PC-9 (cell line): ENCODE data around the gene ZNF282. TPM values are rescaled to one million over a fixed set of nuclear protein-coding genes. Genes with fewer than 3 reads are reported as not detected.
A peak's percentile ranks its signal among the peaks of the same experiment; 100 is the strongest.

Source experiments
- BruUV-seq: library from RNA; stranded (reverse); fragments of 400-500 nt; replicated peaks from 2 replicates; lab custom pipeline; 2021; lab: Mats Ljungman, UMichigan
- CTCF ChIA-PET: fragments of 300-600 bp; sonication (Branson Sonifier 250); formaldehyde crosslinking; loops from one replicate; lab custom pipeline; 2022; ENCODE audit warnings: antibody characterized with exemption; lab: Charles Lee
- POLR2A ChIA-PET: fragments of 300-600 bp; sonication (Branson Sonifier 250); formaldehyde crosslinking; loops from one replicate; lab custom pipeline; 2022; ENCODE audit warnings: antibody characterized with exemption; ENCODE audit not compliant: unreplicated experiment; lab: Charles Lee
- DNase-seq, 2 experiments: peaks; one replicate each; pipeline versions ENCODE4 v3.0.0 to v3.0.0-alpha.2; 2015 to 2022; ENCODE audit warnings: mixed read lengths in 1 of 2
- H2AFZ ChIP-seq: fragments of 200-600 bp; sonication (generic); 2 replicates; pipeline ENCODE4 v1.8.1; 2017; ENCODE audit warnings: antibody characterized with exemption
- H3F3A ChIP-seq: fragments of 200-600 bp; sonication (generic); 2 replicates; pipeline ENCODE4 v1.8.1; 2017; ENCODE audit warnings: antibody characterized with exemption, mild to moderate bottlenecking, low read depth; ENCODE audit not compliant: insufficient read depth
- H3K27ac ChIP-seq: fragments of 200-600 bp; sonication (generic); 2 replicates; pipeline ENCODE4 v1.6.1; 2016; ENCODE audit warnings: mixed run types
- H3K27me3 ChIP-seq: fragments of 200-600 bp; sonication (generic); 2 replicates; pipeline ENCODE4 v1.6.1; 2016; ENCODE audit warnings: low read depth, mixed run types; ENCODE audit not compliant: insufficient read depth
- H3K36me3 ChIP-seq: fragments of 200-600 bp; sonication (generic); 2 replicates; pipeline ENCODE4 v1.6.1; 2016; ENCODE audit warnings: low read depth, mixed run types
- H3K4me1 ChIP-seq: fragments of 200-600 bp; sonication (generic); replicated peaks from 2 replicates; pipeline ENCODE4 v1.6.1; 2016; ENCODE audit warnings: mixed run types; ENCODE audit not compliant: insufficient read depth
- H3K4me2 ChIP-seq: fragments of 200-600 bp; sonication (generic); 2 replicates; pipeline ENCODE4 v1.6.1; 2017; ENCODE audit warnings: mixed run types
- H3K4me3 ChIP-seq: fragments of 200-600 bp; sonication (generic); 2 replicates; pipeline ENCODE4 v1.6.1; 2016; ENCODE audit warnings: mixed run types
- H3K79me2 ChIP-seq: fragments of 200-600 bp; sonication (generic); 2 replicates; pipeline ENCODE4 v1.6.1; 2017; ENCODE audit warnings: low read depth, mixed run types
- H3K9me2 ChIP-seq: fragments of 200-600 bp; sonication (generic); 2 replicates; pipeline ENCODE4 v1.8.1; 2017; ENCODE audit warnings: mild to moderate bottlenecking; ENCODE audit not compliant: insufficient read depth
- H3K9me3 ChIP-seq: fragments of 200-600 bp; sonication (generic); 2 replicates; pipeline ENCODE4 v1.8.1; 2016; ENCODE audit warnings: low read depth; ENCODE audit not compliant: insufficient read depth
- H4K20me1 ChIP-seq: fragments of 200-600 bp; sonication (generic); 2 replicates; pipeline ENCODE4 v1.8.1; 2017; ENCODE audit not compliant: insufficient read depth
- EZH2 ChIP-seq: fragments of 200-600 bp; sonication (generic); IDR thresholded peaks from 2 replicates; pipeline ENCODE4 v1.8.0; 2017; ENCODE audit warnings: antibody characterized with exemption, low read depth
- intact Hi-C: fragments of 100-400 bp; cut with micrococcal nuclease; formaldehyde crosslinking; loops from one replicate; pipeline ENCODE4 v1.10.0; 2022; ENCODE audit not compliant: unreplicated experiment
- total RNA-seq: library from RNA; stranded (reverse); gene quantifications from 2 replicates; pipeline ENCODE4 v1.2.3, GENCODE V29; 2021
- TF ChIP-seq, protein P1 (sequence below): fragments of 200-600 bp; sonication (generic); conservative IDR thresholded peaks from 2 replicates; pipeline ENCODE4 v1.6.1; 2017; ENCODE audit warnings: mixed run types, antibody characterized with exemption, mild to moderate bottlenecking, moderate library complexity

Gene ZNF282
- total RNA-seq, 1 experiment from 2014 or later, result 35.9 TPM

GRCh38 chr7:149194799-149195179 lies 557 bp upstream of the ZNF282 start:
- peak overlapping the region; percentile 85 for H3K4me2 ChIP-seq
- DNase-seq, result no peak
- ChIA-PET POLR2A (interaction anchor here (1.0 kb wide), 1 partner anchor 48 kb away, joined by 3 read pairs; the partner anchor contains the start of gene ZNF398), CTCF (interaction anchor here (0.5 to 1.4 kb wide), 5 partner anchors 67 to 190 kb away, joined by 3 to 9 read pairs (median 5); partner anchors contain the start of genes ZNF425 and ZNF783)
- peaks cover 39% of the 10 kb centered on the region for H3K79me2 ChIP-seq
- peaks cover 19% of the 10 kb centered on the region for H3K36me3 ChIP-seq
- H3K9me3 ChIP-seq, result no peaks in the 10 kb centered on the region
- H2AFZ ChIP-seq, result peak overlapping the region; percentile 78
- peaks cover 17% of the 10 kb centered on the region for H3K4me1 ChIP-seq
- peaks cover 10% of the 10 kb centered on the region; the same call in 1 of the 2 replicates for H3F3A ChIP-seq
- peaks cover 11% of the 10 kb centered on the region for H4K20me1 ChIP-seq
- TF ChIP-seq, protein P1, sequence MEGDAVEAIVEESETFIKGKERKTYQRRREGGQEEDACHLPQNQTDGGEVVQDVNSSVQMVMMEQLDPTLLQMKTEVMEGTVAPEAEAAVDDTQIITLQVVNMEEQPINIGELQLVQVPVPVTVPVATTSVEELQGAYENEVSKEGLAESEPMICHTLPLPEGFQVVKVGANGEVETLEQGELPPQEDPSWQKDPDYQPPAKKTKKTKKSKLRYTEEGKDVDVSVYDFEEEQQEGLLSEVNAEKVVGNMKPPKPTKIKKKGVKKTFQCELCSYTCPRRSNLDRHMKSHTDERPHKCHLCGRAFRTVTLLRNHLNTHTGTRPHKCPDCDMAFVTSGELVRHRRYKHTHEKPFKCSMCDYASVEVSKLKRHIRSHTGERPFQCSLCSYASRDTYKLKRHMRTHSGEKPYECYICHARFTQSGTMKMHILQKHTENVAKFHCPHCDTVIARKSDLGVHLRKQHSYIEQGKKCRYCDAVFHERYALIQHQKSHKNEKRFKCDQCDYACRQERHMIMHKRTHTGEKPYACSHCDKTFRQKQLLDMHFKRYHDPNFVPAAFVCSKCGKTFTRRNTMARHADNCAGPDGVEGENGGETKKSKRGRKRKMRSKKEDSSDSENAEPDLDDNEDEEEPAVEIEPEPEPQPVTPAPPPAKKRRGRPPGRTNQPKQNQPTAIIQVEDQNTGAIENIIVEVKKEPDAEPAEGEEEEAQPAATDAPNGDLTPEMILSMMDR, result no peak
- no peak for TF ChIP-seq EZH2
- H3K27me3 ChIP-seq, result no peaks in the 10 kb centered on the region
- intact Hi-C loops, result loop anchor here (1.0 to 5.0 kb wide), 5 partner anchors 45 to 90 kb away; partner anchors contain the start of genes ZNF212, ZNF398 and ZNF425
- H3K9me2 ChIP-seq, result no peaks in the 10 kb centered on the region
- BruUV-seq, result no TSS peak
- no peak overlapping the region for H3K27ac ChIP-seq
- H3K4me3 ChIP-seq, result peak overlapping the region; percentile 91

- Histone ChIP-seq H3K36me3 (peaks cover 30% of the 10 kb centered on the region), H3K27me3 (no peaks in the 10 kb centered on the region), H3K27ac (peak overlapping the region; percentile 30), H3K4me1 (peaks cover 17% of the 10 kb centered on the region), H3K4me3 (peak overlapping the region; percentile 91), H3K79me2 (peaks cover 44% of the 10 kb centered on the region), H2AFZ (peak overlapping the region; percentile 74), H3K9me2 (no peaks in the 10 kb centered on the region), H4K20me1 (peaks cover 16% of the 10 kb centered on the region), H3F3A (peaks cover 10% of the 10 kb centered on the region; the same call in 1 of the 2 replicates), H3K9me3 (no peaks in the 10 kb centered on the region), H3K4me2 (peak overlapping the region; percentile 91)
- TSS peak; percentile 52 for BruUV-seq
- TF ChIP-seq, protein P1, result no peak
- TF ChIP-seq EZH2, result no peak
- peak in 1 of 2 experiments; percentile 9 for DNase-seq
- intact Hi-C loops, result loop anchor here (2.0 to 5.0 kb wide), 2 partner anchors 49 to 301 kb away; partner anchors contain the start of genes ZNF398 and ZNF746
- CTCF ChIA-PET, result interaction anchor here (0.7 to 1.0 kb wide), 2 partner anchors 43 to 115 kb away, joined by 3 read pairs; no protein-coding TSS in a partner anchor
- POLR2A ChIA-PET, result interaction anchor here (0.5 kb wide), 1 partner anchor 1663 kb away, joined by 3 read pairs; no protein-coding TSS in a partner anchor
These were observed 882 bp downstream of the ZNF282 start for GRCh38 chr7:149196151-149196704.

DNA sequence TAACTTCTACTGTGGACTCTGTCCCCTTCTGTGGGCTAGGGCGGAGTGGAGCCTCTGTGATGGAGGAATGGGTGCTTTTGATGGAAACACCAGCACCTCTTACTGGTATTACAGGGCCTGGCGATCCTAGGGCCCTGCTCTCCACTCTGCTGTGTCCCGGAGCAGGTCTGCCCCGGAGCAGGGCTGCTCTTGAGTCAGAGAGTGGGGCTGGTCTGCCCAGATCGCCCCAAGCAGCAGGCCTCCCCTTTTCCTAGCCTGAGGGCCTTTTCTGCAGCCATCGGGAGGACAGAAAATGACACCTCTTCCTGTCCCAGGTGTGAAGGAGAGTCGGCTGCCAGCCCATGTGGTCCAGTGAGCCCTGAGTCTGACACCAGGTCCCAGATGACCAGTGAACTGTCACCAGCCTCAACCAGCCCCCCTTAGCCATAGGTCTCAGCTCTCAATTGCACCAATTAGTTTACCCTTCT lies 1.4 kb downstream of the ZNF282 start:
- intact Hi-C loops, result loop anchor here (2.0 to 5.0 kb wide), 2 partner anchors 49 to 300 kb away; partner anchors contain the start of genes ZNF398 and ZNF746
- peaks cover 10% of the 10 kb centered on the region; the same call in 1 of the 2 replicates for H3F3A ChIP-seq
- peaks cover 34% of the 10 kb centered on the region for H3K36me3 ChIP-seq
- no peaks in the 10 kb centered on the region for H3K9me3 ChIP-seq
- H3K79me2 ChIP-seq, result peaks cover 47% of the 10 kb centered on the region
- peak; percentile 50 to 56 for DNase-seq
- CTCF ChIA-PET, result no interaction called here
- peak overlapping the region; percentile 91 for H3K4me2 ChIP-seq
- peak overlapping the region; percentile 91 for H3K4me3 ChIP-seq
- peak overlapping the region; percentile 30 for H3K27ac ChIP-seq
- H3K9me2 ChIP-seq, result no peaks in the 10 kb centered on the region
- no peaks in the 10 kb centered on the region for H3K27me3 ChIP-seq
- H4K20me1 ChIP-seq, result peaks cover 16% of the 10 kb centered on the region
- H3K4me1 ChIP-seq, result peaks cover 17% of the 10 kb centered on the region
- POLR2A ChIA-PET, result no interaction called here
- H2AFZ ChIP-seq, result peak overlapping the region; percentile 74; the same call in 1 of the 2 replicates
- TSS peak; percentile 35 for BruUV-seq
- TF ChIP-seq, protein P1, result no peak
- no peak for TF ChIP-seq EZH2
